HG03103 (cell line): ENCODE results near the gene PKN2.
A peak's percentile ranks its signal among the peaks of the same experiment; 100 is the strongest.

Source experiments
- ATAC-seq: cut with Tn5 transposase; IDR thresholded peaks from one replicate; pipeline ENCODE4 v1.9.1; 2021; ENCODE audit warnings: low read depth; ENCODE audit not compliant: unreplicated experiment

The PKN2 gene

DNA sequence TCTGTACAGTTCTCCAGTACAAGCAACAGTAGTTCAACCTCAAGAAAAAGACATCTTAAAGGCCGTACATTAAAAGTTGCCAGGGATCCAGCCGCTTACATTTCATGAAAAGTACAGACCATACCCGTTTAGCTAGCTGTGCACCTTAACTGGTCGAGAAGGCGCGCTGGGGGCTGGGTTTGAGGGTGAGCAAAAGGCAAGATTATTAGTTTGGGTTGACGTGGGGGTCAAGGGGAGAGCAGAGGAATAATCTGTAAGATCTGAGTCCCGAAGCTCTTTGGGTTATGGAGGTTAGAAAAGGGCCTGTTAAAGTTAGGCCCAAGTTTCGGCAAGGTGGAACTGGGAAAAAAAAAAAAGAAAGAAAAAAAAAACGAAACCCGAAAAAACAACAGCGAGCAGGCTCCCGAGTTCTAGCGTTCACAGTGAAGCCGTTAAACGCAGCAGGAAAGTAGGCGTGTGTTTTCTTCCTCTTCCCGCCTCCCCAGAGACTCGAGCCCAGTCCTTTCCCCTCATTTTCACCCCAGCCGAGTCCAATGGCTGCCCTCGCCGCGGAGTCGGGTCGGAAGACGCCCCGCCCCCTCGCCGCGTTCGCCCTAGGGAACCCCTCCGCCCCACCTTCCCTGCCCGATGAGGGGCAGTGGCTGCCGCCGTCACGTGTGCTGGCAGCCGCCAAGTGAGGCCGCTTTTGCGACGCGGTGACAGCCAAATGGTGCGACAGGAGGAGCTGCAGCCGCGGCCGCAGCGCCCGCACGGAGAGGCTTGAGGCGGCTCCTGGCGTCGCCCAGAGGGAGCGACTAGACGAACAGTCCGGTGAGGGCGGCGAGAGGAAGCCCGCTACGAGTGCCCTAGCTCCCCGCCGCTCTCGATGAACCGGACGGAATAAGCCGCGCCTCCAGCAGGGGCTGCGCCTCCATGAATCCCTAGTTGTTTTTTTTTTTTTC is at the start of gene PKN2:
Gene PKN2 (plus strand): TSS at position 733 of the 941 bp plus-strand sequence. CDS start 308 bp downstream, outside the sequence.
- peak; percentile 87 for ATAC-seq

DNA sequence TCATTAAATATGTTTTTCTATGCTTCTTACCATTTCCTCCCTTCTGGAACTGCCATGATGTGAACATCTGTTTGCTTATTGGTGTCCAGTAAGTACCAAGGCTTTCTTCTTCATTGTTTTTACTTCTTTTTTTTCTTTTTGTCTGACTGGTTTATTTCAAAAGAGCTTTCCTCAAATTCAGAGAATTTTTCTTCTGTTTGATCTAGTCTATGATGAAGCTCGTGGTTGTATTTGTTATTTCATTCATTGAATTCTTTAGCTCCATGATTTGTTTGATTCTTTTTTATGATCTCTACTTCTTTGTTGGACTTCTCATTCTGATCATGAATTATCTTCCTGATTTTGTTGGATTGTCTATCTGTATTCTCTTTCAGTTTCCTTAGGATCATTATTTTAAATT is 49.5 kb upstream of the PKN2 start:
- no peak for ATAC-seq

DNA sequence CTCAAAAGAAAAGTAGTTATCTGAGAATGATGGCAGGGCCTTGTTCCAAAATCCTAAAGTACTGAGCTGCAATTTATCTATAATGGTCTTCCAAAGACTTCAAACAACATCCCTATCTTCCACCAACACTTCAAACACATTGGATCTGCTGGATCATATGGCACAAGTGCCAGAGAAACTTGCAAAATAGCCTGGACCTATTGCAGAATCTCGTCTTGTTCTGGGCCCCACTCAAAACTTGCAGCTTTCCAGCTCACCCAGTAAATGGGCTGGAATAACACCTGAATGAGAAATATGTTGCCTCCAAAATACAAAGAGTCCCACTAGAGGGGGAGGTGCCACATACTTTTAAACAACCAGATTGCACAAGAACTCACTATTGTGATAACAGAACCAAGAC is 44.0 kb upstream of the PKN2 start:
- ATAC-seq: no peak

DNA sequence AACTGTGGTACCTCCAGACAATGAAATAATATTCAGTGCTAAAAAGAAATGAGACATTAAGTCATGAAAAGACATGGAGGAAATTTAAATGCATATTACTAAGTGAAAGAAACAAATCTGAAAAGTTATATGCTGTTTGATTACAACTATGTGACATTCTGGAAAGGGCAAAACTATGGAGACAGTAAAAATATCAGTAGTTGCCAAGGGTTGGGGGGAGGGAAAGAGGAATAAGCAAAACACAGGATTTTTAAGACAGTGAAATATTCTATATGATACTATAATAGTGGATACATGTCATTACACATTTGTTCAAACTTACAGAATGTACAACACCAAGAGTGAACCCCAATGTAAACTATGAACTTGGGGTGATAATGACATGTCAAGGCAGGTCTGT is 38.2 kb upstream of the PKN2 start:
- ATAC-seq: no peak

DNA sequence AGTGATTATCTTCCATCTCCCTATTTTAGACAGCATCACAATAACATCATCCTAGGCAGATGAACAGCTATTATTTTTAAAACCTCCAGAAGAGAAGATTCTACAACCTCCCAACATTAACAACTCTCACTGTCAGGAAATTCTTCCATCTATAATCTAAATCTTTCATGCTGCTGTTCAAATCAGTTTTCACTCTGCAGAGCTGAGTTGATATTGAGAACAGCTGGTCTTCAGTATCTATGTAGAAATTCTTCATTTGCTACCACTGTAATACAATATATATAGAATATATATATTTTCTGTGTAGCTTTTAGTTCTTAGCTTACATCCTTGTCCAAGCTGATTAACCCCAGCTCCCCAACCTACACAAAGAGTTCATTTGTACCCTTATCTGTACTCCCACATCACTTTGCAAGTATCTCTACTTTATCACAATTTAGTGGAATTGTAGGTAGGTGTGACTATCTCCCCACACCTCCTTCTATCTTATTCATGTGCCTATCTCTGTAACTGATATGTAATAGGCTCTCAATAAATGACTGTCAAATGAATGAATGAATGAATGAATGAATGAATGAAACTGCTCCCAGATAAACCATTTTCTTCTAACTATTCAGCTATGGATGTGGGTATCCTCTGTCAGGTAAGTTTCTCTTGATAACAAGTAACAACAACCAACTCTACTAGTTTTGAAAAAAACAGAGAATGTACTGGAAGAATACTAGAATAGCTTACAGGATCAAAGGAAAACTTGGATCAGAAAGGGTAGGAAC is 37.4 kb upstream of the PKN2 start:
- ATAC-seq: no peak

DNA sequence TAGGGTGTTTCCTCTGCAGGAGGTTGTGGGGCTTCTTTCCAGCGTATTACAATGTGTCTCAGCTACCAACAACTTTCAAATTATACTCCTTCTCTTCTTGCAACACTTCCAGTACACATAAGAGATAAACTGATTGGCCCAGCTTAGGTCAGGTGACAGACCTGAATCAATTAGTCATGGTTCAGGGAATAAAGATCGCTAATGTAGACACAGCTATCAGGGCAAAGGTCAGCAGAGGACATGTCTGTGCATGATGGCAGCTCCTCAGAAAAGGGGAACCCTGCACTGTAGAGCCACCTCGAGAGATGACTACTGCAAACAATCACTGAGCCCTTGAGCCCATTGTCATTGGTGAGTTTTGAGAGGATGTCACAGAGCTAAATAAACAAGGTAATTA is 36.8 kb upstream of the PKN2 start:
- ATAC-seq: no peak

DNA sequence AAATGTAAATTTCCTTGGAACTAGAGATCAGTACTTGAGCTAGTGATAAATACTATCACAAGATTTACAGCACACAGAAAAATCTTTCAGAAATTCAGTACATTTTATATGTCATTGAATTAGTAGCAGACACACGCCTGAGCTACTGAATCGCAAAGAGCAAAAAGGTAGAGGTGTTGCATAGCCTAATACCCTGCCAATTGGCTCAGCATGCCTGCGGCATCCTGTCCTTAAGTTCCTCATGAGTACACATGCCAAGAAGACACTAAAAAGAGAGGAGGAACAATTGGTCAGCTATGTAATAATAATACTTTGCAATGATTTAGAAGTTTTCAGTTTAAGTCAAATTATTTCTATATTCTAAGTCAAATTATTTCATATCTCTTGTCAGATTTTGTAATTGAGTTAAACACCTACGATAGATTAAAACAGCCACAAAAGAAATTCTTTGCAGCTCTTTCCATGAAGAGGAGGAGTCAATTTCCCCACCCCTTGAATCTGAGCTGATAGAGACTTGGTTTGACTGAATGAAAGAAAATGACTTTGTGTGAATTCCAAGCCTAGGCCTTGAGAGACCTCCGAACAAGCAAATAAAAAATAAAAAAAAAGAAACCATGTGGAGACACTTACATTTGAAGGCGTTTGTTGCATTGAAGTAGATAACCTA is 36.2 kb upstream of the PKN2 start:
- ATAC-seq: no peak

DNA sequence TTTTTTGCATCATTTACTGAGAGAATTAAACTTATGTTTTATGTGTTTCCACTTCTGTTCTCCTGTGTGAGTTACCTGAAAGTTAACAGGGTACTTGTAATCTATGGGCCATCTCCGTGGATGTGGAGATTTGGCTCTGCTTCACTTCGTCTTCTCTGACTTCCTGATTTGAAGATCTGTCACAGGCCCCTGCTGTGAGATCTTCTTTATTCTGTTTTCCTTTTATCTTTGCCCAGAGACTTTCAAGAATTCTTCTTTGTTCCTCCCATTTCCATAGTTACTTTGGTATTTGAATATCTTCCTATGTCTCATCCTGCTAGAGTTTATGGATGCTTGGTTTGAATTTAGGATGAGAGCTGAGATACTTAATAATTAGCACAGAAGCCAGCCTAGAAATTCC is 35.4 kb upstream of the PKN2 start:
- no peak for ATAC-seq

DNA sequence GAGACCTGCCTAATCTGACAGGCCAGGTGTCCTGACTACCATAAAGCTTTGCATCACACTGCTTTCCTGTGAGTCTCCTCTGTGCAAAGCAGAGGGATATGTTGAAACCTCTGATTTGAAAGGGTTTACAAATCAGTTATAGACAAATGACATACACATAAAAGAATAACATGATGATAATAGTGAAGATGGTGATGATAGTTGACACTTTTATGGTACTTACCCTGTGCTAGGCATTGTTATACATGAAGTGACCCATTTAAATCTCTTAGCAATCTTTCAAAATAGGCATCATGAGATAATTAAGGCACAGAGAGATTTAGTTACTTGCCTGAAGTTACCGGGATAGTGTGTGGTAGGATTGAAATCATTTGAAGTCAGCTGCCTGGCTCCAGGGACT is 34.1 kb upstream of the PKN2 start:
- no peak for ATAC-seq

DNA sequence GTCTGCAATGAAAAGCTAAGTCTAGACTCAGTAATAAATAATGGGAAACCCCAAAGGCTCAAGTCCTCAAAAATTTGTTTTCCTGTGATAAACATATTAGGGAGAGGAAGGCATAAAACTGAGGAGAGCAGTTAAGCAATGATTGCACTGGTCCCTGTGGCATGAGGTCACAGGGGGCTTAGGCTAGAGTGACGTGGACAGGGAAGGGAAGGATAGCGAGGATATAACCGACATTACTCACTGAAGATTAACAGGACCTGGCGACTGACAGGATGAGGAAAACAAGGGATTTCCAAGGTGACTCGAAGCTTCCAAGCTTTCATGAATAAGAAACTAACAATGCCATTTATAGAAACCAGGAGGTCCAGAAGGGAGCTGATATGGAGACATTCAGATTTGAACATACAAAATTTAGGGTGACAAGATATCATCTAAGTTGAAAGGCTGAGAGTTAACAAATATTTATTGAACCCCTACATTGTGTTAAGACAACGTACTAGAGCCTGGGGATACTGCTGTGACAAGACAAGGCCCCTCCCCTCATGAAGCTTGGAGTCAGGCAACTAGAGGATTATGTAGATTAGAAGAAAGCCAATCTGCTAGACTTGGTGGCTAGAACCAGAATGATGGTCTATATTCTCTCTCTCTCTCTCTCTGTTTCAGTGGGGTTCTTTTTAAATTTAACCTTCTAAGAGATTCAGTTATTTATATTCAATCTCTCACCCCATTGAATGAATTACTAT is 33.2 kb upstream of the PKN2 start:
- no peak for ATAC-seq

DNA sequence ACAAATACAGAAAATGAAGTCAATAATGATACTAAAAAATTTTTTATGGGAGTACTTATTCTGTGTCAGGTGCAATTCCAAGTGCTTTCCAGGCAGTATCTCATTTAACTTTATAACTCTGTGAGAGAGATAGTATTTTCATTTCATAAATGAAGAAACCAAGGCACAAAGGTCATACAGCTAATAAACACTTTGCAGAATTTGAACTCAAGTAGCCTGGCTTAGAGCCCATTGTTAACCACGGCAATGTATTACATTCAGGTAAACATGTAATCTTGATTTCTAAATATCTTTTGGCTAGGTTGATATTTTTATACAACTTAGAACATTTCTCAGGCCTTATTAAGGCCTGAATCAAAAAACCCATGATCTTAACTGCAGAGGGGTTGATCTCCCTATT is 28.9 kb upstream of the PKN2 start:
- no peak for ATAC-seq

DNA sequence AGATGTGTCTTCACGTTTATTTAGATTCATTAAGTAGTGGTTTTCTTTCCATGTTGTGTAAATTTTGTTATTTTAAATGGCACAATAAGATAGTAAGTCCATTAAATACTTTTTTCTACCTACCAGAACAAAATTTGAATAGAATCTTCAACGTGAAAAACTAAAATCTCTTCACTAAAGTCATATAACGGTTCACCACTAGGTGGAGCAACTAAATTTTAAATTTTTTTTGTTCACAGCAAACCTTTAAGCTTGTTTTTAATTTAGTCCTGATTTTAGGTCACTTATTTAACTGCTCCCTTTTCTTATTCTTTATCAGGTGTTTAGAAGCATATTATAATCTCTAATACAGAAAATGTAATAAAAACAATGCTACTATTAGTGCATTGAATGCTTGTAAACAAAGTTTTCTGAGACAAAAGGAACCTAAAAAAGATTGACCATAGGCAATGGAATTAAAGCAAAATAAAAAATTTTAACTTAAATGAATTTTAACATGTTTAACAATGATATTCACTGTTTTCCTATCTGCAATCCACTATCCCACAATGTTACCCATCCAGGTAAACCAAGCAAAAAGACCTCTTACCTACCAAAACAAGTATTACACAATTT is 28.3 kb upstream of the PKN2 start:
- no peak for ATAC-seq

DNA sequence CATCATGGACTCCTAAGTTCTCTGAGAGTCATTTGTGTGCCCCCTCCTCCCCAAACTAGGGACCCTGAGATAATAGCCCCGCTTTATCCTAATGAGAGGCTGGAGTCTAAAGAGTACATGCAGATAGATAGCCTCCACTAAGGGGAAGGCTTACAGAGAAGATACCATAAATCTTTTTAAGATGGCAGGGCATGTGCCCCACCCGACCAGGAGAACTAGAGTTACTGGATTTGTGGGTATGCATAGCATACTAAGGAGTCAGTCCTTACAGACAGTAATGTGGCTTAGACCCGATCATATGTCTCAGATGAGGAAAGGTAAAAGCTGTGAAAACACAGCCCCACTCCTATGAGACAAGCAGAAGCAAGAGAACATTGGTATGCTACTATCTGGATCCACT is 25.7 kb upstream of the PKN2 start:
- no peak for ATAC-seq

DNA sequence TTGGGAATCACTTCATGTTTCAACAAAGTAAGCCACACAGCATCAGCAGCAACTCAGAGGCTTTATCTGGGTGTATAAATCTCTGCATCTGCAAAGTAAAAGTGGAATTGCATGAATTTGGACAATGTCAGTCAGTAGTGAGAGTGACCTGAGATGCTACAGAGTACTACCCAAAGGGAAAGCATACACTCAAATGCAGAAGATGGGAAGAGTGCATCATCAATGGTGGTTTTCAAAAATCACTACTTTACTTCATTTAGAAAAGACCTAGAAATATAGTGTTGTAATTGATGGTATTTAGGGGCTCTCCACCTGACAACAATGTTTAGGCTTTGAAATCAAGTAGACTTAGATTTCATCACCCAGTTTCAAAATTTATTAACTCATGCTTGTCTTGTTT is 24.5 kb upstream of the PKN2 start:
- ATAC-seq: no peak

DNA sequence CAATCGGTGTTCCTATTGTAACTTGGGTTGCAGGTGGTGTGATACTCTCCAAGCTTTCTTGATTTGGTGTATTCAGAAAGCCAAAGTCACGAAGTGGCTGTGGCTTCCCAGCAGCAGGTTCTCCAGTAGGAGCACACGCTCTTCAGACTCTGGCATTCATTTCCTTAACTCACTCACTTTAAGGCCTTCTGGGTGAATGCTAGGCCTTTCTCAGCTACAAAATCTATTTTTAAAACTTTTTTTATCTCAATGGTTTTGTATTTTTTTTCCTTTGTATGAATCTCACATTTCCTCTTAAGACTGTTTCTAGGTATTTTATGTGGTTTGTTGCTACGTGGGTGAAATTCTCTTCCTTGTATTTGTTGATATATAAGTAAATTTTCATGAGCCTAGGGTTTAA is 22.9 kb upstream of the PKN2 start:
- no peak for ATAC-seq

DNA sequence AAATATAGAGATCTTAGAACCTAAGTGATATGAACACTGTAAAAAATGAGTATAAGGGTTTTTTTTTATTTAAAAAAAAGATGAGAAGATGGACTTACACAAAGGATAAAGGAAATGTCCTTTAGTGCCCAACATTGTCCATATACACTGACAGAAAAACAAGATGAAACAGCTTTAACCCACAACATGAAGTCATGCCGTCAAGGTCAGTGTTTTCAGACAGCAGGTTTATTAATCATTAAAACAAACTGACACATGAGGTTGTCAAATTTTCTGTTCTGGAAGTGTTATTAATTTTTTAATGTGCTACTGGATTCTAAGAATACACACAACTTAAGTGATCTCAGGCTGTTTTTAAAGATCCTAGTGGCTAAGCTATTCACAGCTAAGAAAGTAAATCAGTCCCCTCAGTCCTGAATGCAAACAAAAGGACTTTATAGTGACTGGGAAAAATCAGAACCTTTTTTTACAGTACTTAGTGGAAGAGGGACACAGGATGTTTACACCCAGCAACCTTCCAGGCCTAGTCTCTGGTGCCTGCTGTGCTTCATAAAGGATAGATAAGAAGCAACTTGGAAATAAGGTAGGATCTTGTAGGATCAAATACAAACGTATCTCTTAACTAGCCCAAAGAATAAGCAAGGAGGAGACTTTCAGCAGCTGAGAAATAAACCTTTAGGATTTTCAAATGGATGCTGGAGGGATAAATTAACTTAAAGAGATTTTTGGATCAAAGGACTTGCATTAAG is 21.9 kb upstream of the PKN2 start:
- ATAC-seq: no peak

DNA sequence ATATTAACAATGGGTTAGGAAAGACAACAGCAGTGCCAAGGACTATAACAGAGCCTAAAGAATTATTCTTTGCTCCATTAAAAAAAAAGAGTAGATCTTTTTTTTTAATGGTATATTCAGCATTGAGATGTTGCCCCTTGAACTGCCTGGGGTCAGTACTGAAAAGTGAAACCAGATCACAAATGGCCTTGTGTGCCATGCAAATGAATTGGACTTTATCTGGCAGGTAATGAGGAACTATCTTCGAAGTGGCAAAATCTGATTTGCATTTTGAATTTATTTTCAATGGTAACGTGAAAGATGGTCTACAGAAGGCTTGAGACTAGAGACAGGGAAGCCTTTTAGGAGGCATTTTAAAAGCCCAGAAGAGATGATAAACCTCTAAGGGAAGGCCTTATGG is 21.4 kb upstream of the PKN2 start:
- ATAC-seq: no peak

DNA sequence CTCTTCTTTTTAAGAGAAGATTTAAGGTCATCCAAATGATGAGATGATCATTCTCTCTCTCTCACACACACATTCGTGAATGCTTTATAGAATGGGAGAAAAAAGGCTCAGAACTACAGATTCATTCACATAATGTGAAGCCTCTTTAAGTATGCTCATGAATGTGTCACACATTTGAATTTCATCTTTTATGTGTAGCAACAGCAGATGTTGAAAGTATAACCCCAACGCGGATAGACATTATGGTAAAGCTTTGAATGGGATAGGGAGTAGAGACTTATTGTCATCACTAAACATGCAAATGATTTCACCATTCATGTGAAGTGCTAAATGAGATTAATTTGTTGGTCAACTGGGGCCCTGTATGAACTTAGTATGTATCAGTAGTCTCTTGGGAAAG is 15.7 kb upstream of the PKN2 start:
- no peak for ATAC-seq

DNA sequence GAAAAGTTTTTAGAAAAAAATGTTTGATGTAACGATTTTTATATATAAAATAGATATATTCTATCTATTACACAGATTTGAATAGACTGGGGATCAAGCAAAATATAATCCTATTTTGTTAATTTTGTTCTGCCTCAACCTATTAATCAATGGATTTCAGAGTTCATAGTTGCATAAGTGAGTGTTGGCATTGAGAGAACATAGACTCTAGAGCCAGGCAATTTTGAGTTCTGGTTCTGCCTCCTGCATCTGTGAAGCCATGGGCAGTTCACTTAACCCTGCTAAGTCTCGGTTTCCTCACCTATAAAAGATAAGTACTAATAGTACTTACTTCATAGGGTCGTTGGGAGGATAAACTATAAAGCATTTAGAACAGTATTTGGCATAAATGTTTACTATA is 13.6 kb upstream of the PKN2 start:
- ATAC-seq: no peak

DNA sequence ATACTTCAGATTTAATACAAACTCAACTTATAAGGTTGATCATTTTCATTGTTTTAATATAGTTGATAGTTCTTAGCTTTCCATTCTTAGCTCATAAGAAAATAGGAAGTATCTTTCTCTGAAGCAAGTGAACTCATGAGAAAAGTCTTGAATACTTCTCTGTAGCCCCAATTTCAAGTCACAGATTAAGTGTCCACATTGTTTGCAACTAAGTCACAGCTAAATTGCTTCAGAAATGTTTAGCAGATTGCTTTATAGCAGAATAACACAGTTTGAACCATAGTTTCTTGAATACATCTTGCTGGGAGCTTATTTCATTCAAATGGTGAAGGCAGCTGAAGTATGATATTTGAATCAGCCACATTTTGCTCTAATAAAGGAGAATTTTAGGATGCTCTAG is 10.6 kb upstream of the PKN2 start:
- no peak for ATAC-seq
